GM04503 (cell line): Measurements from ENCODE around the gene PRTFDC1.

Source experiments
- DNase-seq: peaks from one replicate; pipeline ENCODE4 v3.0.0-alpha.2; 2012; ENCODE audit warnings: low read depth

The PRTFDC1 gene

GRCh38 chr10:24902400-24902728 is 50.0 kb downstream of the PRTFDC1 start:
- DNase-seq, result no peak

- DNase-seq, result peak; percentile 89
These were observed 50.6 kb downstream of the PRTFDC1 start for GRCh38 chr10:24901686-24902399.

GRCh38 chr10:24900888-24901685 is 51.3 kb downstream of the PRTFDC1 start:
- DNase-seq, result no peak

- no peak for DNase-seq
These were observed 52.8 kb downstream of the PRTFDC1 start for GRCh38 chr10:24899571-24899970.

GRCh38 chr10:24898501-24898900 is 53.9 kb downstream of the PRTFDC1 start:
- no peak for DNase-seq

- no peak for DNase-seq
These were observed 55.0 kb downstream of the PRTFDC1 start for GRCh38 chr10:24897326-24897926.

- DNase-seq, result no peak
These were observed 57.7 kb downstream of the PRTFDC1 start for GRCh38 chr10:24894728-24895127.

GRCh38 chr10:24894309-24894708 is 58.1 kb downstream of the PRTFDC1 start:
- DNase-seq, result no peak

- no peak for DNase-seq
These were observed 59.3 kb downstream of the PRTFDC1 start for GRCh38 chr10:24893127-24893526.

GRCh38 chr10:24891823-24892222 is 60.6 kb downstream of the PRTFDC1 start:
- DNase-seq, result no peak

GRCh38 chr10:24889639-24890038 is 62.8 kb downstream of the PRTFDC1 start:
- no peak for DNase-seq

- no peak for DNase-seq
These were observed 64.6 kb downstream of the PRTFDC1 start for GRCh38 chr10:24887855-24888231.

GRCh38 chr10:24886290-24886680 is 66.1 kb downstream of the PRTFDC1 start:
- no peak for DNase-seq

GRCh38 chr10:24885551-24886289 is 66.7 kb downstream of the PRTFDC1 start:
- DNase-seq, result no peak

- no peak for DNase-seq
These were observed 67.6 kb downstream of the PRTFDC1 start for GRCh38 chr10:24884793-24885192.

GRCh38 chr10:24884316-24884715 is 68.1 kb downstream of the PRTFDC1 start:
- DNase-seq, result no peak

- DNase-seq, result no peak
These were observed 69.2 kb downstream of the PRTFDC1 start for GRCh38 chr10:24883176-24883575.

- peak; percentile 23 for DNase-seq
These were observed 70.2 kb downstream of the PRTFDC1 start for GRCh38 chr10:24882047-24882698.

- DNase-seq, result no peak
These were observed 72.5 kb downstream of the PRTFDC1 start for GRCh38 chr10:24879861-24880260.

- no peak for DNase-seq
These were observed 78.3 kb downstream of the PRTFDC1 start for GRCh38 chr10:24874133-24874532.

GRCh38 chr10:24873281-24873683 is 79.1 kb downstream of the PRTFDC1 start:
- peak; percentile 96 for DNase-seq

- no peak for DNase-seq
These were observed 79.6 kb downstream of the PRTFDC1 start for GRCh38 chr10:24872790-24873182.
